ENCODE results near the gene BCL2L13.
"Not testable (repeated sequence)": the region's sequence is repeated elsewhere in the genome, so short reads cannot be mapped to it uniquely, and the experiment has no call there.

BCL2L13 gene

DNA sequence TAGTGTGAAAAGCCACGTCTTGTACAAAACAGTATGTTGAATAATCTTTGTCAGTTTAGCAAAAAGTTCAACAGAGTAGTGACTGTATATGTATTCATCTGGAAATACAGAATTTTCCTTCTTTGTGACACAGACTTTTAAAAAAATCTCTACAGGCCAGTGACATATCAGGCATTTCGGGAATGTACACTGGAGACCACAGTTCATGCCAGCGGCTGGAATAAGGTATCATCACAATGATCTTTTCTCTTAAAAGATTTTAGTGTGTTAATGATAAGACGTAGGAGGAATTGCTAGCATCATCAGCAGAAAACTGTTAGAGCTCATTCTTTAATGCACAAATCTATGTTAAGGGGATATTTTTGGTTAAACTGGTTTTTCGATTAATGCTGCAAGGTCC, 57.4 kb downstream of the BCL2L13 start:
- peak; percentile 72 for DNase-seq (ENCODE audit: low read depth)

DNA sequence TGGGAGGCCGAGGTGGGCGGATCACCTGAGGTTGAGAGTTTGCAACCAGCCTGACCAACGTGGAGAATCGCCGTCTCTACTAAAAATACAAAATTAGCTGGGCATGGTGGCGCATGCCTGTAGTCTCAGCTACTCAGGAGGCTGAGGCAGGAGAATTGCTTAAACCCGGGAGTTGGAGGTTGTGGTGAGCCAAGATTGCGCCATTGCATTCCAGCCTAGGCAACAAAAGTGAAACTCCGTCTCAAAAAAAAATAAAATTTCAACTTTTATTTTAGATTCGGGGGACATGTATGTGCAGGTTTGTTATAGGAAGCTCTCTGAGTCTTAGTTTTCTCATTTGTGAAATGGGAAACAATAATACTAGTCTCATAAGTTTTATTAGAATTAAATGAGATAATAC, 58.6 kb downstream of the BCL2L13 start:
- not testable (repeated sequence) for DNase-seq (ENCODE audit: low read depth)

DNA sequence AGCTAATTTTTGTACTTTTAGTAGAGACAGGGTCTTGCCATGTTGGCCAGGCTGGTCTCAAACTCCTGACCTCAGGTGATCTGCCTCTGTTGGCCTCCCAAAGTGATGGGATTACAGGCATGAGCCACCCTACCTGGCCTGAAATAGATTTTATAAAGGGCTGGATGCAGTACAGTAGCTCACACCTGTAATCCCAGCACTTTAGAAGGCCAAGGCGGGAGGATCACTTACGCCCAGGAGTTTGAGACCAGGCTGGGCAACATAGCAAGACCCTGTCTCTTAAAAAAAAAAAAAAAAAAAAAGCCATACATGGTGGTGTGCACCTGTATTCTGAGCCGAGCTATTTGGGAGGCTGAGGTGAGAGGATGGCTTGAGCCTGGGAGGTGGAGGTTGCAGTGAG, 59.7 kb downstream of the BCL2L13 start:
- DNase-seq (ENCODE audit: low read depth) = not testable (repeated sequence)

DNA sequence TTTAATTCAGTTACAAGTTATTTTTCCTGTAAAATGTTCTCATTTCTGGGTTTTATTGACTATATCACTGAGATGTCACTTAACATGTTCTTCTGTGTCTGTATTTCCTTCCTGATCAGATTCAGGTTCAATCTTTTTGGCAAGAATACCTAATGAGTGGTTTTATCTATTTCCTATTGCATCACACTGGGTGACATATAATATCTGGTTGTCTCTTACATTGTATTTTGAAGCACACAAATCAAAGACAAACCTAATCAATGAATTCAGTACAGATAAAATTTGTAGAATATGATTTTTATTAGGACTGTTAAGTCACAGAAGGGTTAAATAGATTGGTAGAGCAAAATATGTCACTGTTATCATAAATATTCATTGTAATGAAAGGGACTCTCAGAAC, 60.4 kb downstream of the BCL2L13 start:
- no peak for DNase-seq (ENCODE audit: low read depth)

DNA sequence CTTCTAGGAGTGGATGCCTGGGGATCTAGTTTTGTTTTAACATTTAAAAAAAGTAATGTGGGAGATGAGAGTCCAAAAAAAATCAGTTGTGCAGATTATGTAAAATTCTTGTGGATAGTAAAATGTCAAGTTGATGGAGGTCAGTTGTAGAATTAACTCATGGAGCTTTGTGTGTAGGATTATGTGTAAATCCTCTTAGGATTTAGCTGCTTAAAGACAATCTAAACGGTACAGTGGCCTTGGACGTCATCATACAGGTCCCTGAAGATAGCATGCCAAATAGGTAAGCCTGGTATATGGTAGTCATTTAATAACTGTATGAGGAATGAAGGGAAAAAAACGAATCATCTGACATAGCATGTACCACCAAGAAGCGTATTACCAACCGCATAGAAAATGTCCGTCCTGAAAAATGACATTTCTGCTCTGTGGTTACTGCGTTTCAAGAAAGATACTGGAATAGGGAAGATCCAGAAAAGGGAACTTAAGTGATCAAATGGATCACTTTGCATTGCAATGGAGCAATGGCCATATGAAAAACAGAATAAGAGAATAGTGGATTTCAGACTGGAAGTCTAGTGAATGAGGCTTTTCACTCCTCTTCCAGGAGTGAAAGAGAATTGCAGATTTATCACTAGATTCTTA, 61.3 kb downstream of the BCL2L13 start:
- no peak for DNase-seq (ENCODE audit: low read depth)

DNA sequence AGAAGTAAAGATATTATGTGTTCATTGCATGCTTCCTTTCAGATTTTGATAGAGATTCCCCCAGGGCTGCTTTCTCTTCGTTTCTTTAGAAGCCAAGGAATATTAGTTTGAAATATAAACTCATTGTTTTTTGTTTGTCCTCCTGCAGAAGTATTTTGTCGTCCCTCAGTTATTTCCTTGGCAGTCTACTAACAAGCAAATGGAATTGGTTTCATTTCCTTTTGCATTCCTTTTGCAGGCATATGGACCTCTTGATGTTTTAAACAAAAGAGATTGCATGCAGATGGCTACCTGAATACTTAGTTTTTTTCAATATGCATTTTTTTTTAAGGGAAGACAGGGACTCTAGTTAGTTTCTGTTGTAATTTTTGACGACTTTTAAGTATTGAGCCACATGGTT, 62.2 kb downstream of the BCL2L13 start:
- DNase-seq (ENCODE audit: low read depth) = no peak

DNA sequence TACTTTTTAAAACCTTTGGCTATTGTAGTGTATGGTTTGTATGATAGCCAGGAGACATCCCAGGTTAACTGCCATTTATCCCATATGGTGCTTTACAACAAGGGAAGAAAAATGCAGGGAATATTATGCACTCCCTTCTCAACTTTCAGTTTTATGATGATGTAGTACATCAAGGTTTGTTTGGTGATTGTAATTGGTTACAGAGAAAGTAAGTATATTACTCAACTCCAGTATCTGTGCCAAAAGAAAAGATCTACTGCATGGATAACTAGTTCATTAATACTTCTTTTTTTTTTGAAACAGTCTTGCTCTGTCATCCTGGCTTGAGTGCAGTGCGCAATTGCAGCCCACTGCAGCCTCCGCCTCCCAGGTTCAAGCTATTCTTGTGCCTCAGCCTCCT, 65.3 kb downstream of the BCL2L13 start:
- DNase-seq (ENCODE audit: low read depth) = peak; percentile 34

DNA sequence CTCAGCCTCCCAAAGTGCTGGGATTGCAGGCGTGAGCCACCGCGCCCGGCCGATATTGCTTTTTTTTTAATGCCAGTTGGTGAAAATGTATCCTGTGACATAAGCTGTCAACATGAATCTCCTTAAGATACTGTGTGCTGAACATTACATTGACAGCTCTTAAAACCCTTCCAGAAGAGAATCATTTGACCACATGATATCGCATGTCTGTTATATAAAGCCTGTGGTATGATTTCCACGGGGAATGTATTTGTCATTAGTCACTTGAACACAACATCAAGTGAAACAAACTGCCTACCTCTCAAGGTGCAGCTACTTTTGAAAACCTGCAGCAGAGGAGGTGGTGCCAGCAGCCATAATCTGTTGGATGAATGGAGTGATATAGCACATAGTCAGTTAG, 67.0 kb downstream of the BCL2L13 start:
- peak; percentile 32 for DNase-seq (ENCODE audit: low read depth)

DNA sequence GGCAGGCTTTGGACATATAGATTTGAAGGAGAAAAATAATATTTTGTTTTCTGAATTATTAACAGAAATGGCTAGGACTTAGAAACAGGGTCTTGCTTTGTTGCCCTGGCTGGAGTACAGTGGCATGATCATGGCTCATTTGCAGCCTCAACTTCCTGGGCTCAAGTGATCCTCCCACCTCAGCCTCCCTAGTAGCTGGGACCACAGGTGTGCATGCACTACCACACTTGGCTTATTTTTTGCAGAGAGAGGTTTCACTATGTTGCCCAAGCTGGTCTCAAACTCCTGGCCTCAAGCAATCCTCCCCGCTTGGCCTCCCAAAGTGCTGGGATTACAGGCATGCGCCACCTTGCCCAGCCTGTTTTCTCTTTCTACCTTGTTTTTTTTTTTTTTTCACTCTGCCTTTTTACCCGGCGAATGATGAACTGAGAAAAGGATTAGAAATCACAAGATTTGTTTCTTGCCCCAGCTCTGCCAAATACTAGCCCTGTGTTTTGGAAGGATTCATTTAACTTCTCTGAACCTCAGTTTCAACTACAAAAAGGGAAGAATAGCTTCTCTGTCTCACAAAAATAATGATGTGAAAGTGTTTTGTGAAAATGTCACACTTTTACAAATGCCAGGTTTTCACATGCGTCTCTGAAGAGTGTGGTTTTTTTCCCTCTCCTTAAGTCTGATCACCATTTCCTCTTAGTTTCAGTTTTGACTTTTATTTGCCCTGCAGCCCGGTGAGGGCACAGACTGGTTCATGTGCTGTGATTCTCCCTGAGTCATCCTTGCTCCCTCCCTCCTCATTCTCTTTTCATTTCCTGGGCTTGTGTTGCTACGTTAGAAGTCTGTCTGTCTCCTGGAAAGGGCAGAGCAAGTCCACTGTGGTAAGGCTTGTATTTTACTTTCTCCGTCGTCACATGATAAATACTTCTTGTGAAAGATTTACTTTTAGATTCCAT, 67.7 kb downstream of the BCL2L13 start:
- DNase-seq (ENCODE audit: low read depth) = peak; percentile 95

DNA sequence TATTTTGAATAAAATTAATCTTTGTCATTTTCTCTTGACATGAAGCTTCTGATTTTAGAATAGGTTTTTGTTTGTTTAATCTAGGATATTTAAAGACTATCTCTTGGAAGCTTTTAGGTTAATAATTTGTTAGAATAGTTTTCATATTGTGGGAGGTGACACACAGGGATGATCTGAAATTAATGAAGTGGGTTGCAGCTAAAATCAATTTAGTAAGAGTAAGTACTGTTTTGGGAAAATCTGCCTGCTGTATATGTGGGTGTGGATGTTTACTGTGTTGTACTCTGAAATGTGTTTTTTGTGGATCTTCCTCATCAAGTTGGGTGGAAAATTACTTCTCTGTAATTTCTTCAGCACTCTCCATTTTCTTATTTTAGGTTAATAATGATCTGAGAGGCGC, 68.4 kb downstream of the BCL2L13 start:
- no peak for DNase-seq (ENCODE audit: low read depth)

DNA sequence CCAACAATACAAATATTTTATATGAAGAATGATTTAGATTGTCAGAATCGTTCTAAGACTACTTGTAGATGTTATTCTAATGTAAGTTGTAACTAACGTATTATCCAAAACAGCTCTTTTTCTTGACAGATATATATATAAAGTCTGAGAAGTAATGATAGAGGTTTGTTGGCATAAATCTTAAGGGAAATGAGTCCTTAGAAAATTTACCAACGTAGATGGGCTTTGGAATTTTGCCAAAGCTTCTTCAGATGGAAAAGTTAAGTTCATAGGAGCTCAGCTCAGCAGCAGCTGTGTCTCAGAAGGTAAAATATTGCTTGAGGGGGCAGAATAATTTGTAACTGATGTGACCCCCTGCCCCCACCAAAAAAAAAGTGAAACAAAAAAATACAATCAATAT, 69.0 kb downstream of the BCL2L13 start:
- DNase-seq (ENCODE audit: low read depth) = peak; percentile 21

DNA sequence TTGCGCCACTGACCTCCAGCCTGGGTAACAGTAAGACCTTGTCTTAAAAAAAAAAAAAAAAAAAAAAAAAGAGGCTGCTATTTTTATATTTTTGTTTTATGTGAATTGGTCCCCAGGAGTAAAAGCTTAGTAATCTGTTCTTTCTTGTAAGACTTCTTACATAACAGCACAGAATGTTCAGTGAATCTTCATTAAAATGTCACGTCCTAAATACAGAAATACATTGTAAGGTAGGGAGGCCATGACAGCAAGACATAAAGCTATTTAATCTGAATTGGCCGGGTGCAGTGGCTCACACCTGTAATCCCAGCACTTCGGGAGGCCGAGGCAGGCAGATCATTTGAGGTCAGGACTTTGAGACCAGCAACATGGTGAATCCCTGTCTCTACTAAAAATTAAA, 71.5 kb downstream of the BCL2L13 start:
- no peak for DNase-seq (ENCODE audit: low read depth)

DNA sequence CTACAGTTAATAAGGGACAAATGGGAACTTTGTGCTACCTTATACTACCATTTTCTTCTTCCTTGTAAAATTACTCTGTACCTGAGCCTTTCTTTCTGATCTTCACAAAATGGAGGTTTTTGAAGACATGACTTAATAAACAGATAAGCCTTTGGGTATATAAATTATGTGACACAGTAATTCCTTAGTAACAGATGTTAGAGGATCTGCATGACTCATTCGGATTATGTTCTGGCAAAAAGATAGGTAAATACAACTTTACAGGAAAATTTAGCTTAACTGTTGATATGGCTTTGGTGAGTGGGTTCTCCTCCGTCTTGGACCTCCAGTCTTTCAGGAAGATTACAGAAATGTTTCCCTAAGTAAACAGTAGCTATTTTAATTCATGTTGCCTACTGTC, 73.9 kb downstream of the BCL2L13 start:
- DNase-seq (ENCODE audit: low read depth) = peak; percentile 33

DNA sequence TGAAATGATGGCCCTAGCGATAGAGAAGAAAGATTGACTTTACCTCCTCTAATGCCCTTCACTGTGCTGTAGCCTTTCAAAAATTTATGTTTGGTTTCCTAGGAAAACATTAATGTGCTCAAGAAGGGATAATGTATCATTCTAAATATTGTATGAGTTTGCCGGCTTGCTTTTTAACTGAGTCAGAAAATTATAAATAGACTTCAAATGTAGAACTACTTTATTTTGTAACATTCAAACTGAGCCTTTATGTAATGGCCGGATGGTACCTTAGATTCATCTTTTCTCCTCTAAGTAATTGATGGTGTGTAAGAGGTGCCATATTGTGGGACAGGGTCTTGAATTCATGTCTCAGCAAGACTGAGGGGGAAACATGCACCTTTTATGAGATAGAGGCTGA, 78.0 kb downstream of the BCL2L13 start:
- no peak for DNase-seq (ENCODE audit: low read depth)

DNA sequence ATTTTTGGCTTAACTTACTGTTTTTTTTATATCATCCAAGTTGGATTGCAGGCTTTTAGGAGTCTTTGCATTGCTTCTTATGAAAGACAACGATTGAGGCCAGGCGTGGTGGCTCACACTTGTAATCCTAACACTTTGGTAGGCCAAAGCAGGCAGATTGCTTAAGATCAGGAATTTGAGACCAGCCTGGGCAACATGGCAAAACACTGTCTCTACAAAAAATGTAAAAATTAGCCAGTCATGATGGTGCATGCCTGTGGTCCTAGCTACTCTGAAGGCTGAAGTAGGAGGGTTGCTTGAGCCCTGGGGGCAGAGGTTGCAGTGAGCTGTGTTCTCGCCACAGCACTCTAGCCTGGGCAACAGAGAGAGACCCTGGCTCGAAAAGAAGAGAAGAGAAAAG, 79.2 kb downstream of the BCL2L13 start:
- DNase-seq (ENCODE audit: low read depth) = peak; percentile 82

DNA sequence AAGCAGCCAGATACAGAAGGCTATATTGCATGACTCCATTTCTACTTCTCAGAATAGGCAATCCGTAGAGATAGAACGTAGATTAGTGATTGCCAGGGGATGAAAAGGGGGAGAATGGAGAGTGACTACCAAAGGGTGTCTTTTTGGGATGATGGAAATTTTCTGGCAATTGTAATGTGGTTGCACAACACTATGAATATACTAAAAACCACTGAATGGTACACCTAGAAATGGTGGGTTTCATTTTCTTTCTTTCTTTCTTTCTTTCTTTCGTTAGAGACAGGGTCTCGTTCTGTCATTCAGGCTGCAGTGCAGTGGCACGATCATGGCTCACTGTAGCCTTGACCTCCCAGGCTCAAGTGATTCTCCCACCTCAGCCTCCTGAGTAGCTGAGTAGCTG, 81.4 kb downstream of the BCL2L13 start:
- no peak for DNase-seq (ENCODE audit: low read depth)

DNA sequence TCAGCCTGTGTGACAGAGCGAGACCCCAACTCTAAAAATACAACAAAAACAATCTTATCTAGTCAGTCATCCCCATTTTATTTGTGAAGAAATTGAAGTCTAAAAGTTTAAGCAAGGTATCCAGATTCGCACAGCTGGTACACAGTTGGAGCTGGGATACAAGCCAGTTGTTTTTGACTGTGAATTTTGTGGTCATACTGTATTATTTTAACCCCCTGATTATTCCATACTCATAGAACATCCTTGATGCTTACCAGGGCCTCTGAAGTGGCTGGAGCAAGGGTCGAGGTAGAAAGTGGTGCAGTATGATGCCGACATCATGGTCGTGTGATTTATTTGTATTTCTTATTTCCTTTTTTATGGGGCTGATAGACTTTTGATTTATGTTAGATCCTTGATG, 85.7 kb downstream of the BCL2L13 start:
- DNase-seq (ENCODE audit: low read depth) = peak; percentile 16

DNA sequence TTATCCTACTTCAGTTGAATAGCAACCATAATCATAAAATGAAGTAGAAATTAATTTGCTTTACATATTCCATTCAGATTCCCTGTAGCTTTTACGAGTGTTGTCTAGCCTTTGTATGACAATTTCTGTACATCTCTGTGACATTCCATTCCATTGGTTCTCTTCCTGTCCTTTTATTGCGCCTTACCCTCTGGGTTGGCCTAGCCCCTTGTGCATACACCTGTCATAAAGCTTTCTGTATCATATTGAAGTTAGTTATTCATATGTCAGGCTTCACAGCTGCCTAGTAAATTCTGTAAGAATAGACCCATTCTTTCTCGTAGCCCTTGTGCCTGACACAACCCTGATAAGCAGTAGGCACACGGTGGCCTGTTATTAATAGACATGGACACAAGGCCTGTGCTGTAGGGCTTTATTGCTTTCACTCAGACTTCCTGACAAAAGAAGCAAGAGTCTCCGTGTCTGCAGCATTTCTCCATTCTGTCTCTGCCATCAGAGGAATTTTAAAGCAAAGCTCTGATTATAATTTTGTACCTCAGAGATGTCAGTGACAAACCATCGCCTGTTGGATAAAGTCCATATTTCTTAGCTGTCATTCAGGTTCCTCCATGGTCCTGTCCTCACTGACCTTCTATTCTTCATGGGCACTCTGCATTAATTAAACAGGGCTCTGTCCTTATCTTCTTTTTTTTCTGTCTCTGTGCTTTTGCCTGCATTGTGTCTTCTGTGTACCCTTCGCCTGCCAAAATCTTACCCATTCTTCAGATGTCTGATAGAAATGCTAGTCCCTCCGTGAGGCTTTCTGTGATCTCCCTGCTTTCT, 86.3 kb downstream of the BCL2L13 start:
- DNase-seq (ENCODE audit: low read depth) = no peak

DNA sequence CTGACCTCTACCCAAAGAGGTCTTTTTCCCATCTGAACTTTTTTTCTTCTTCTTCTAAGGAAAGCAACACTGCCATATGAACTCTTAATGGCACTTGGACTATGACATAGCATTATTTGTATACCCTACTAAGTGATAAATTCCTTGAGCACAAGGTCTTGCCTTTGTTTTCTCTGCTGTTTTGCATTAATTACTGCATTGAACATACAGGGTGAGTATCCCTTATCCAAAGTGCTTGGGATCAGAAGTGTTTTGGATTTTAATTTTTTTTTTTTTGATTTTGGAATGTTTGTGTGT, 86.9 kb downstream of the BCL2L13 start:
- no peak for DNase-seq (ENCODE audit: low read depth)

DNA sequence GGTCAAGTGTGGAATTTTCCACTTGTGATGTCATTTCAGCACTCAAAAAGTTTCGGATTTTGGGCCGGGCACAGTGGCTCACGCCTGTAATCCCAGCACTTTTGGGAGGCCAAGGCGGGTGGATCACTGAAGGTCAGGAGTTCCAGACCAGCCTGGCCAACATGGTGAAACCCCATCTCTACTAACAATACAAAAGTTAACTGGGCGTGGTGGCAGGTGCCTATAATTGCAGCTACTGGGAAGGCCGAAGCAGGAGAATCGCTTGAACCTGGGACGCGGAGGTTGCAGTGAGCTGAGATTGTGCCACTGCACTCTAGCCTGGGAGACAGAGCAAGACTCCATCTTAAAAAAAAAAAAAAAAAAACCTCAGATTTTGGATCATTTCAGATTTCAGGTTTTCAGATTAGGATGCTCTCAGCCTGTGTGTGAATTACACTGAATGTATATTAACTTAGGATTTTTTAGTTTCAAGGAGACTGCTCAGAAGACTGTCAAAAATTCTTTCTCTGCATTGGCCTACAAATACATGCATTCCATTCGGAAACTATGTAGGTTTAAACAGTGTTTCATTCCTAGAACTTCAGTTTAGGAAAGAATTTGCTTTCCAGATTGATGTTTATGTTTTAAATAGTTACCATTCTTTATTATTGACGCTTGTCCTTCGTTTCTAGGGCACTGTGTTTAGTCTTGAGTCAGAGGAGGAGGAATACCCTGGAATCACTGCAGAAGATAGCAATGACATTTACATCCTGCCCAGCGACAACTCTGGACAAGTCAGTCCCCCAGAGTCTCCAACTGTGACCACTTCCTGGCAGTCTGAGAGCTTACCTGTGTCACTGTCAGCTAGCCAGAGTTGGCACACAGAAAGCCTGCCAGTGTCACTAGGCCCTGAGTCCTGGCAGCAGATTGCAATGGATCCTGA, 87.7 kb downstream of the BCL2L13 start:
- DNase-seq (ENCODE audit: low read depth) = peak; percentile 92

All from EH (cell line).